NCI-H146 (cell line): ENCODE data around the gene MPO.

ENCODE experiments used
- DNase-seq: peaks from one replicate; lab custom pipeline; 2025; lab: John Stamatoyannopoulos, UW

Gene MPO

DNA sequence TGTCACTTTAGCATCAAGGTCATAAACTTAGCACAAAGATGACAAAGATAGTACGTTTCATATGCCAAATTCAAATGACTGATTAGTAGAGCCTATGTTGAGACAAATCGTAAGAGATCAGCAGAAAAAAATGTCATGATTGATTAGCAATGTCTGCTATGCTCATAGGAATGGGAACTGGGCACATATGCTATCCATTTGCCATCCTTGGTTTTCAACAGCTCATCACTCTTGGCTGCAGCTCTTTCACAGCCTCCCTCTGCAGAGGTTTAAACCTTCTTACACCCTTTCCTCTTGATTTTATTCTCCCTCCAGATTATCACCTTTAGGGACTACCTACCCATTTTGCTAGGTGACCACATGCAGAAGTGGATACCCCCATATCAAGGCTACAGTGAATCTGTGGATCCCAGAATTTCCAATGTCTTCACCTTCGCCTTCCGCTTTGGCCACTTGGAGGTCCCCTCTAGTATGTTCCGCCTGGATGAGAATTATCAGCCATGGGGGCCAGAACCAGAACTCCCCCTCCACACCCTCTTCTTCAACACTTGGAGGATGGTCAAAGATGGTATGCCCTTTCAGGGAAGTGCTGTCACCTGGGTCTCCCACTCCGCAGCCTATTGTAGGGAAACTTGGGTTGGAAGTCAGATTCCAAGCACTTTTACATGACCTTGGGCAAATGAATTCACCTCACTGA is 16.2 kb downstream of the MPO start:
- no peak for DNase-seq

- DNase-seq = no peak
Observed at GRCh38 chr17:58263773-58264172, 17.0 kb downstream of the MPO start.

DNA sequence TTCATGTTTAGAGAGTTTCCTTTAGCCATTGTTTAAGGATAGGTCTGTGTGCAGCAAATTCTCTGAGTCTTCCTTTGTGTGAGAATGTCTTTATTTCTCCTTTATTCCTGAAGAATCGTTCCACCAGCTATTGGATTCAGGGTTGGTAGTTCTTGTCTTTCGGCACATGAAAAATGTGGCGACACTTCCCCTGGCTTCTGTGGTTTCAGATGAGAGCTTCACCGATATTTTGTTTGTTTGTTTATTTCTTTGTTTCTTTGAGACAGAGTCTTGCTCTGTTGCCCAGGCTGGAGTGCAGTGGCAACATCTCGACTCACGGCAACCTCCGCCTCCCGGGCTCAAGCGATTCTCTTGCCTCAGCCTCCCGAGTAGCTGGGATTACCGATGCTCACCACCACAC is 18.6 kb downstream of the MPO start:
- DNase-seq = no peak

GRCh38 chr17:58254803-58255202 is 25.9 kb downstream of the MPO start:
- peak; percentile 17 for DNase-seq

GRCh38 chr17:58253082-58253481 is 27.7 kb downstream of the MPO start:
- no peak for DNase-seq

GRCh38 chr17:58252141-58252540 is 28.6 kb downstream of the MPO start:
- DNase-seq = no peak

- no peak for DNase-seq
Observed at GRCh38 chr17:58250344-58251011, 30.3 kb downstream of the MPO start.

DNA sequence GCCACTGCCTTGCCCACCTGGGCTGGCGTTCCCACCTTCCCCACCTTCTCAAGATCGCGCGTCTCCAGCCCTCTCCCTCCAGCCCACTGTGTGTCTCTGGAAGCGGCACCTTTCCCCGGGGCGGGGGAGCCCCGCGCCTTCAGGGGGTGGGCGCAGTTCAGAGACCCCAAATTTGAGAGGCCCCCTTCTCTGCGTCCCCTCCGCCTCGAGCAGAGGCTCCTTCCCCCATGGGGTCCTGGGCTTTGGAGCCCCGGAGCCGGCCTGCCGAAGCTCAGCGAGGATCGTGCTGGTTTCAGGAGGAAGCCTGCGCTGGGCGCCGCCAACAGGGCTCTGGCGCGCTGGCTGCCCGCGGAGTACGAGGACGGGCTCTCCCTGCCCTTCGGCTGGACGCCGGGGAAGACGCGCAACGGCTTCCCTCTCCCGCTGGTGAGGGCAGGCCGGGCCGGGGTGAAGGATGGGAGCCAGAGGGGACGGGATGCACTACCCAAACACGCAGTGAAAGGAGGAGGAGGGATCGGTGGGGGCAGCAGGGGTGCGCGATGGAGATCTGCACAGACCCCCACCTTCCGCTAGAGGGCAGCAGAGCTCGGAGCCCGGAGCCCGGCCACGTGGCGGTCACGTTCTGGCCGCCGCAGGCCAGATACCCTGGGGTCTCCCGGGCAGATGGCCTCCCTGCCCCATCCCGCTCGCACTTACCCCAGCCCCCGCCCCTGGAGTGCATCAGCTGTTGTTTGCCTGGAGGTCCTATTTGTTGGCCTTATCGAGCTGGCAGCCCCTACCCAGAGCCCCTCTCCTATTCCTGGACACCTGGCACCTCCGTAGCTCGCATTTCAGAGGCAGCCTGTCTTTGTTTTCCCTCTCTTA is 31.2 kb downstream of the MPO start:
- peak; percentile 74 for DNase-seq

DNA sequence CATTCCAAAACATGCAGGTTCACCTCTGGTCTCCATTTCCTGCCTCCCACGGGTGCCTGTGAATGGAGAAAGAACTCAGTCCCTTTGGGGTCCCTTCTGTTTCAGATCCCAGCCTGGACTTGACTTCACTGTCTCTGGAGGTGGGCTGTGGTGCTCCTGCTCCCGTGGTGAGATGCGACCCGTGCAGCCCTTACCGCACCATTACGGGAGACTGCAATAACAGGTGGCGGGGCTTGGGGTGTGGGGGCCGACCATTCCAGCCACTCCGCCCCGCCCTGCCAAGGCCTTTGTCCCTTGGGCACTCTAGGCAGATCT is 31.8 kb downstream of the MPO start:
- DNase-seq = peak; percentile 11

- no peak for DNase-seq
Observed at GRCh38 chr17:58247511-58248363, 33.0 kb downstream of the MPO start.

DNA sequence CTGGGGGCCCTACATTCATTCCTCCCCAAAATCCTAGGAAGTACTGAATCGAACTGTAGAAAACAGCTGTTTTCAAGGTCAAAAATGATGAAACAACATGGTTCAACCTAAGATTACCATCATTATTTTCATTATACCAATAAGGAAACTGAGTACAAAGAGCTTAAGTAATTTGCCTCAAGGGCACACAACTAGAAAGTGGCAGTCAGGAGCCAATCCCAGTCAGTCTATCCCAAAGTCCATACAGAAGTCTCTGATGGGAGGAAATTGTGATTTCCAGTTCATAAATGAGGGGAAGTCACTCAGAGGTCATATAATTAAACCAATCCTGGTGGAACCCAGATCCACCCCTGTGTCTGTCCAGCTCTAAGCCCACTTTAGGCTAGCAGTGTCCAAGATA is 34.0 kb downstream of the MPO start:
- DNase-seq = no peak

DNA sequence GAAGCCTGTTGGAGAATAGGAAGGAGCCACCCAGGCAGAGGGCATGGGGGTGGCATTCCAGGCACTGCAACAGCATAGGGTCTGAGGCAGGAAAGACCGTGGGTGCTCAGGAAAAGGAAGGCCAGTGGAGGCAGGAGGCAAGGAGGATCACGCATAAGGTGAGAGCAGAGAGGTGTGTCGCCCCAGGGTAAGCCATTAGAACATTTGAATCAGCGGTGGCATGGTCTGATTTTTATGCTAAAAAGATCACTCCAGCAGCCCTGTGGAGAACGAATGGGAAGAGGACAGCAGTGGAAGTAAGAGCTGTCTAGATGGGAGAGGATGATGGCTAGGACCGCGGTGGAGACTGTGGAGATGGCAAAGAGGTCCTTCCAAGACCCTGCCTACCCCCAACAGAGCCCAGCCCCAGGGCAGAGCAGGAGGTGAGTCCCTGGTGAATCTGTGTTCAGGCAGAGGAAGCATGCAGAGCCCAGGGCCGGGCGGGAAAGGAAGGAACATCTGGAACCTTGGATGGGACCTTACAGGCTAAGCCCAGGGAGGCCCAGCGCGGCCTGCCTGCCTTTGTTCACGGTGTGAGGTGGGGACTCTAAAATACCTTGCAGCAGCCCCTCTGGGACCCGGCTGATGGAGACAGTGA is 34.5 kb downstream of the MPO start:
- no peak for DNase-seq

- DNase-seq = no peak
Observed at GRCh38 chr17:58245428-58246103, 35.2 kb downstream of the MPO start.

DNA sequence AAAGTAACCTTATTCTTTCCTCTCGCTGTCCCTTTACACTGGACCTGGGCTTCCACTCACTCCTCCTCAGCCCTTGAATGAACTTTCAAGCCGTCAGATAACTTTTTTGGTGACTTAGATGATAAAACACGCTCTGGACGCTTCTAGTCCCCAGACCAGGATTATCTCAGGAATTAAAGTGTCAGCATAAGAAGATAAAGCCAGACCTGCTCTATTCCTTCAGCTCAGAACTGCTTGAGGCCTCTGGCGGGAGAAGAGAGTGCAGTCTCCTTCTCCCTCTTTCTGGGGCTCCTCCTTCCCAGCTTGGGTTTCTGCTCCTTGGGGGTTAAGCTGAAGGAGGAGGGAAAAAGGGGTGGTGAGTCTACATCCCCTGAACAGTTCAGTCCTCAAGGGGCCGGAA is 35.8 kb downstream of the MPO start:
- no peak for DNase-seq

DNA sequence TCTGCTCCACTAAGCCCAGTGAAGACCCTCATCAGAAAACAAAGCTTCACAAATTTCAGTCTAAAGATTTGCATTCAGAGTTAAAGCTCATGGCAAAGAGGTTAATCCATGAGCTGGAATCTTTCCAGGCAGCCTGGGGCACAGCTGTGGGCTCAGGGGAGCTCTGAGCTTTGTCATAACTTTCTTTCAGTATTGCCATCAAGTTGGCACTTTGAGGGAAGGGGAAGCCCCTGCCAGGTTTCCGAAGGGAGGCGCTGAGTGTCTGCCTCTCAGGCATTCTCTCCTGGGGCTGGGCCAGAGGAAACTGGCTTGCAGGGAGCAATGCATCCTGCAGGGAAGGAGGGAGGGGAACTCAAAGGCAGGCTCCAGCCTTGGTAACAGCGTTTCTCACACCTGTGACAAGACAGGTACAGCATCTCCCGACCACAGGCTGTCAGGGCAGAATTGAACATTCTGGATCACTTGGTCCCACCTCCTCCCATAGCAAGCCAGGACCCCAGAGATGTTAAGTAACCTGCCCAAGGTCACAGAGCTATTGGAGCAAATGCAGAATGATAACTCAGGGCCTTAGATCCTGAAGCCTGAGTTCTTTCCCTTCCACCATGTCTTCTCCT is 38.5 kb downstream of the MPO start:
- DNase-seq = no peak

DNA sequence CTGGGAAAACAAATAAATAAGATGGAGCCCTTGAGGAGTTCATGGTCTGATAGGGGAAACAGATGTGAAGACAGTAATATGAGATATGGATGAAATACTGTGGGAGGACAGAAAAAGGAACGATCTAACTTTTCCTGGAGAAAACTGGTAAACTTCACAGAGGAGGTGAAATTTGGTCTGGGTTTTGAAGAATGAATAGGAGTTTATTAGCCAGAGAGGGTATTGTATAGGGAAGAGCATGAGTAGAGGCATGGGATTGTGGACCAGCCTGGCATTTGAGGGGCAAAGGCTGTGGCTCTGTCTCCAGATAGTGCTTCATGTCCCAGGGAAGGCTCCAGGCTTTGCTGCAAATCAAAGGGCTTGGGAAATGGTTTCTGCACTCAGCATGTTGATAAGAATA is 40.7 kb downstream of the MPO start:
- no peak for DNase-seq

DNA sequence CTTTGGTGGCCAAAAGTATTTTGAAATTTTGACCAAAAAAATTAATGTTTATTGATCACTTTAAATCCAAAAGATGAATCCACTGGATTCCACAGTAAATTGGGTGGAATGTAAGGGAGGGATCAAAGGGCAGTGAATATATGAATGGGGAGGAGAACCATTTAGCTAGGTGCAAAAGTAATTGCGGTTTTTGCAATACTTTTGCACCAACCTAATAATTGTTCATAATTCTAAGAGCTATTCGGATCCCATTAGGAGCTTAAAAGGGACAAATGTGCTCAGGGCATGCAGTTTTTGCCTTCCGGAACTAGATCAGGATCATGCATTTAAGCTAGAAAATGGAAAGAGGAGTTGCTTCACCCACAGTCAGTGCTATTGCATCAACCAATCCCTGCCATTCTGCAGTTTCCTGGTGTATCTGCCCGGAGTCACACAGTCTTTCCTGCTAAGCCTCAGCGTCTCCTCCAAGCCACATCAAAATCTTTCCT is 42.5 kb downstream of the MPO start, which contains the start of gene LPO:
TSS of gene LPO (plus strand) at position 438 of the 488 bp plus-strand sequence. CDS start 4,396 bp downstream, outside the sequence.
- DNase-seq = no peak

DNA sequence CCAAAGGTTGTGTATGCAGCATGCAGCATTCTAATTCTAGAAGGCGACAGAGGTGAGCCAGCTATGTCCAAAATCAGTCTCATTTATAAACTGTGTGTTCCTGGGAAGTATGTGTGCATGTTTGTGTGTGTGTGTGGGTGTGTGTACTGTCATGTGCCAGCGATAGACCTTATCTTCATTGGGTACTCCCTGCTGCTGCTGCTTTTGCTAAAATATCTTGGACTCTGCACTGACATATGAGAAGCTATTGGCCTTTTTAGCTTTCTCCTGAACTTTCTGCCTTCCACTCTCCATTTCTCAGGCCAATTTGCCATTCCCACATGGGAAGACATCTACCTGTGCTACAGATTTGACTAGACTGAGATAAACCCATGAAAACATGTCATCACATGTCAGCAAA is 44.3 kb downstream of the MPO start:
- DNase-seq = no peak

GRCh38 chr17:58235821-58236220 is 44.9 kb downstream of the MPO start:
- no peak for DNase-seq

GRCh38 chr17:58234512-58234911 is 46.2 kb downstream of the MPO start:
- no peak for DNase-seq
